Stimulated activated CD8-positive, alpha-beta memory T cell treated with anti-CD3 and anti-CD28 coated beads, Interleukin-4, amount 100 ng/mL, for 24 hours (primary cell): ENCODE data around the gene STK17B.
"Not testable (repeated sequence)": the region's sequence is repeated elsewhere in the genome, so short reads cannot be mapped to it uniquely, and the experiment has no call there.

Source experiments
- DNase-seq: peaks from one replicate; pipeline ENCODE4 v3.0.0-alpha.2; 2020; ENCODE audit warnings: low read depth

The STK17B gene

DNA sequence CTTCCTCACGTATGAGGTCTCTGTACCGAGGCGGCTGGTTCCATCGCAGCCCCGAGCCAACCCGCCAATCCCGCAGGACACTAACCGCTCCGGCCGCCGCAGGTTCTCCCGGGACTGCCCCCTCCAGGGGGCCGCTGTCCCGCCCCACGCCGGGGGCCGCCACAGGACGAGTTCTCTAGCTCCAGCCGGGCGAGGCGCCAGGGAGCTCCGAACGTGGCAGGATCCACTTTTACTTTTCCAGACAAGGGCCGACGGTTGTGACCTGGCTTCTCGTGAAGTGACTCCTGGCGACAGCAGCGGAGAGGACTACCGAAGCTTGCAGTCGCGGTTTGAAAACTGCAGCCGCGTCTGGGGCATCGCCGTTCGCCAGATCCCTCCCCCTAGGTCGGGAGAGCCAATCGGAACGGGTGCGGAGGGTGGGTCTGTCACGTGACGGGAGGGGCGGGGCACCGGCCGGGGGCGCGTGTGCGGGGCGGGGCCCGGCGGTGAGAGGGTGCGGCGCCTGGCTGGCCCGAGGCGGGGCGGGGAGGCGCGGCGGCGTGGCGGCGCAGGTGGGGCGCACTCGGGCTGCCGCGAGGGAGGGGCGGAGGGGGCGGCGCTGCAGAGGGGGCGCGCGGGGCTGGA, at the start of gene STK17B:
TSS of gene STK17B (minus strand) at position 331 of the 624 bp plus-strand sequence. CDS start 8,195 bp downstream, outside the sequence.
- DNase-seq: peak; percentile 92

DNA sequence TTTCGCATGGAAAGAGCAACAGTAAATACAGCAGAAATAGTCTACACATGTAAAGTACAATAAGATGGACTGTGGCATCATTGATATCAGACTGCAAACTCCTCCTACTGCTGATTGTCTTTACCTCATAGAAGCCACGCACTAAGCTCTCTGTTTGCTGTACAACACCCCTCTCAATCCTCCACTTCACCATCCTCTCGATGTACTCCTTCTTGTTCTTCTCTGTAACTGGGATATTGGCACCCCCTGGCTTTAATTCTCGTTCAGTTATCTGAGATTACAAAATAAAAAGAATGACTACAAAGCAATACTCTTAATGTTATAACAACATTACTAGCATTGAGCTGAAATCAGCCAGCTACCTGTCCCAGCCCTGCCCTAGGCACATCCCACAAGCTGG, 49.3 kb upstream of the STK17B start:
- DNase-seq: no peak

DNA sequence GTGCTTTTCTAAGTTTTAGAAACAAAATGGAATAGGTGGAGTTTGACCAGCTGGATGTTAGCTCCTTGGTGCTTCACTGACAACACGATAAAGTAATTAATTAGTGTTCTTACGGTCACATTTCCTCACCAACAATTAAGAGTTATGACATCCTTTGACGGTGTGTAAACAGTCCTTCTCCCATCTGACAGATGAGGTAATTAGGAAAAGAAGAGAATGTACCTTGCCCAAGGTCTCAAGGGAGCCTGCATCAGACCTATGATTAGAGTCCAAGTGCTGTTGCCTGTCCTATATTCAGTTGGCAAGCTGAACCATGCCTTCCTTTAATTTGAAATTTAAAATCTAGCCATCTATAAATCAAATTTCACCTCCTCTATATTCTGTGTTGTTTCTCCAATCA, 48.3 kb upstream of the STK17B start:
- DNase-seq: no peak

DNA sequence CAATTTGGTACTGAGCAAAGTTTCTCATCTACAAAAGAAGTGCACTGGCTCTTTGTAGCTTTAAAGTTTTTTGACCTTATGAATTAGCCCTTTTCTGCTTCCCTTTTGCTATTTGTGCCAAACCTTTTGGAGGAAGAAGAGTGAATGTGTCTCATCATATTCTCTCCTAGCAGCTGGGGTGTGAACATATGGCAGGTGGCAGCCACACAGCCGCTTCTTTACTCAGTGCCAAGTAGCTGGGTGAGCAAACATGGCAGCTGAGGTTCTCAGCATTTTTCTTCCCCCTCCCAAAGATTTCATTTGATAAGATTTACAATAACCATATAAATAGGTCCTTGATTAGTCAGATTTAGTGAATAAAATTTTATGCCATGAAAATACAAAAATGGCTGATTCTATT, 46.7 kb upstream of the STK17B start:
- no peak for DNase-seq

DNA sequence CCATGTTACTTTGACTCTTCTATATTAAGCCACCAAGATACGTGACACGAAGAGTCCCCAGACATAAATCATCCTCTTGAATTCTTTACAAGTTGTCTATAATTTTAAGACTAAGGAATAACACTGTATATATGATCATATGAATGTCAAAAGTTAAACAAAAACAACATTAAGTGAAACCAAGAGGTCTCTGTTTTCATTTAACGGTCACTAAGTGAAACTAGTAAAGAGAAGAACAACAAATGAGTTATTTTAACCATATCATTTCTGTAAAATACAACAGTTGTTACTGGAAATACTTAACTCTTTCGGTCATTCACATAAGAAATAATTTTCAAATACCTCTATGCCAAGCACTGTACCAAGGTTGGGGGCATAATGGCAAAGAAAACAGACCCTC, 45.7 kb upstream of the STK17B start:
- DNase-seq: no peak

DNA sequence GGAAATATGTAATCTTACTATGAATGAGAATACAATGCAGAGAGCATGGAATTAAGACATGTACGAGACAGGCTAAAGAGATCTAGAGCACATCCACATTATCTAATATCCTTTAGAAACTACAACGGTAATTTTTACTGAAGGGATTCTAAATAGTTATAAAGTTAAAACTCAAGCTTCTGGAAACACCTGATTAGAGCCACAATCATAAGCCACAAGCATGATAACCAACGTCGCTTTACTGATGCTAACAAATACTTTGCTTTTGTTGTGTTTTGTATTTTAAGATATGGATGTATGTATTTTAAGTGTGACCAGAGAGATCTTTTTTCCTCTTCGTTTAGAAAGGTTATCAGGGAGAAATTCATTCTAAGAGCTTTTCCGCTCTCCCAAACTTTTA, 44.0 kb upstream of the STK17B start:
- DNase-seq: no peak

DNA sequence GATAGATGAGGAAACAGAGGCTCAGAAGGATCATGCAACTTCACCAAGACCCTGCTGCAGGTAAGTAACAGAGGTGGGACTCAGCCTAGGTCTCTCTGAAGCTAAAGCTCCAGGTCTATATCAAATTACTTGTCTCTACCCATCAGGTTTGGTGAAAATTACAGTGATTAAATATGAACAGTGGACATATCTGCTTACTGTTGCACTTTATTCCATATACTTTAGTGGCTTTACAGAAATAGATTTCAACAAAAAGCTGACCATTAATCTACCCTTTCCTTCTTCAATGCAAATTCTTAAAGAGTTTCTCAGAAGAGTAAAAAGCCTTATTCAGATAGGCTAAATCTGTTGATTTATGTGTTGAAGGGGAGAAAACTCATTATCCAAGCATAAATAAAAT, 42.8 kb upstream of the STK17B start:
- no peak for DNase-seq

DNA sequence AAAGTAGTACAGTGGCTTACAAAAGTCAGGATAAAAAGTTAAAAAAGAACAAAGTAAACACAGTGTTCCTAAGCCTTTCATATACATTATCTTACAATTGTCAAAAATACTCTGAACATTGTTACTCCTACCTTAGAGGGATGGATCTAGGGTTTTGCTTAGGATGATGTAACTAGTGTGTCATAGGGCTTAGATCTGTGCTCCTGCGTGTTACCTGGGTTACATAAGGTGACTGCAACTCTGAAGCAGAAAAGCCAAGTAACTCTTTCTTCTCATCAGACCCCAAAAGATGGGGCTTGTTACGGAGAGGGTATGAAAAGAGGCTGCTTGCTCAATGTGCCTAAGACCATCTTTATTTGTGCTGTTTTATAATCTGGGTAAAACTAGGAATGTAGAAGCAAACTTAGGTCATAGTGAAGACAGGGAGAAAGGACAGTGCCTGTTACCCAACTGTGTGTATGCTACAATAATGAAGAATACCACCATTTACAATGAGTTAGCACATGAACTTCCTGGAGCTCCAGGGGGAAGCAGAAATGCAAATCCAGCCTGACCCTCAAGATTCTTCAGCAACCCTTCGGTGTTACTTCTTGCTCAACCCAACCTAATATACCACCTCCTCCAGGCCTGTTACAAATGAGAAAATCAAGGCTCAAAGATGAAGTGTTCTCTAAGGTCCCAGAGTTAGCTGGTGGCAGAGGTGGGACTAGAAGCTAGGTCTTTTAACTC, 42.0 kb upstream of the STK17B start:
- DNase-seq: no peak

DNA sequence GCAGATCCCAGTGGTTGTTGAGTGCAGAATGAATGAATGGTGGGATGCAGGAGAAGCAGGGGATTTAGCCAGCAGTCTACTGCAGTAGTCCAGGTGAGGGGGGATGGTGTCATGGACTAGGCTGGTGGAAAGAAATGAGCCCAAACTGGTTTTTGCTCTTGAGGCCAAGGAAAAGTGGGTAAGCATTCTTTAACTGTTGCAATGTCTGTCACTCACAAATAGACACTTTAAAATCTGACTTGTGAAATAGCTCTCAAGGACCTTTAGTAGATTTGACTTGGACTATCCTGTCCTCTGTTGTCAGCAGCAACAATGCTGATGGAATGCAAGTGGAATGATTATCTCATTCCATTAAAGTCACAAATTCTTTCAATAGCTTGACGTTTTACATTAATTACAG, 37.5 kb upstream of the STK17B start:
- DNase-seq: no peak

DNA sequence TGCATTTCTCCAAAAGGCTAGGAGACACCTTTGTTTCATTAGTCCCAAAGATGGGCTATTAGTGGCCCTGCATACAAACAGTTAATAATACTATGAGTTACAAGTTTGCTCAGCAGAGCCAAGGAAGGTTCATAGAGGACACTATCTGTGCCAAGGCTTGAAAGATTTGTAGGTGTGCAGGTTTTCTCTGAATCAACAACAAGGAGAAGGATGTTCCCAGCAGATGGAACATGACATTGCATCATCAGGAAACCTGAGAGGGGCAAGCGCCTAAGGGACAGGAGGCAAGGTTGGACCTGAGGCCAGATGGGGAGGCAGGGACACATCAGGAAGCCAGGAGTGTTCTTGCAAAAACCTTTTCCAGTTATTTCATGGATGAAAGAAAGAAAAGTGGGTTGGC, 35.4 kb upstream of the STK17B start:
- DNase-seq: no peak

DNA sequence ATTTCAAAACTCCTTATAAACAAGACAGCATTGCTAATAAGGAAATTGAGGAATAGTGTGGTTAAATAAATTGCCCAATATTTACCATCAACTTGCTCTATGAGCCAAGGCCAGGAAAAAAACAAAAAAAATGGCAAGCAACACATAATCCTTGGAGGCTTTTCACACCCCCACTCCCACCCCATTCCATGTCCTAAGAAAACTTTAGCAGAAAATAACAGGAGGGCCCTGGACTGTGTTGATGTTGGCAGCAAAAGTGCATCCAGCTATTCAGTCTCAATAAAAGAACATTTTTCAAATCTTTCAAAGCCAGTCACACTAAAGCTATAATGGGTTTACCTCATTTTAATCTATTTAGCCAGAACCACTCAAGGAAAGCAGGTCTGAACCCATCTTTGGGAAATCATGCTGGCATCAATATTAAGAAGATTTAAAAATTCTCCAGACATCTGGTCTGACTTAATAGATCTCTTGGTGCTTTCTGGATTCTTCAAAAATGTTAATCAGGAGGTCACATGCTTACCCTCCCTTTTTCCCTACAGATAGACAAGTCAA, 34.6 kb upstream of the STK17B start:
- no peak for DNase-seq

DNA sequence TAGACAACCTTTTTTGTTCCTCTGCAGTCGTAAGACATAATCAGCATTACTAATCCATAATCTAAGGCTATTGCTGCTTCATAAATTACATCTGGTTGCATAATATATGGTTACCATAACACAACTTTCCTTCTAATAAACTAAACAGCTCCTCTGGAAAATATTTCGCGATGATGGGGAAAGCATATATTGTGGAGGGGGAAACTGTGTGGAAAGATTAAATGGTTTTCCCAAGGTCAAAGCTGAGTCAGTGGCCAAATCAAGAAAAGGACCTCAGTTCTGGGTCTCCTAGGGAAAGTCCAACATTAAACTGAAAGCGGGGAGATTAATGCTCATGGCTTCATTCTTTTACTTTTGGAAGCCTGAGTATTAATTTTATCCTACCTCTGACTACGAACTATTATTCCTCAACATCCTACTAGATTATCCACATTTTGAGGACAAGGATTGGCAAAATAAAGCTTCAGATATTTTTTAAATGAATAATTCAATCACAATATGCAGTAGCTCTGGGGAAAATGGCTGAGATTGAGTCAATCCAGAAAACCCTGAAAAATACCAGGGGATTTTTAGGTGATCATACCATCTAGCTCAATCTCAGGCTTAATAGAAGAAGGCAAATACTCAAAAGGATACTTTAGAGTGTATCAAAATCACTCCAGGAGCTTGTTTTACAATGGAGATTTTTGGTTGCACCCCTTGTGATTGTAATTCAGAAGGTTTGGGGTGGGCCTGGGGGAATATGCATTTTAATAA, 33.8 kb upstream of the STK17B start:
- DNase-seq: no peak

DNA sequence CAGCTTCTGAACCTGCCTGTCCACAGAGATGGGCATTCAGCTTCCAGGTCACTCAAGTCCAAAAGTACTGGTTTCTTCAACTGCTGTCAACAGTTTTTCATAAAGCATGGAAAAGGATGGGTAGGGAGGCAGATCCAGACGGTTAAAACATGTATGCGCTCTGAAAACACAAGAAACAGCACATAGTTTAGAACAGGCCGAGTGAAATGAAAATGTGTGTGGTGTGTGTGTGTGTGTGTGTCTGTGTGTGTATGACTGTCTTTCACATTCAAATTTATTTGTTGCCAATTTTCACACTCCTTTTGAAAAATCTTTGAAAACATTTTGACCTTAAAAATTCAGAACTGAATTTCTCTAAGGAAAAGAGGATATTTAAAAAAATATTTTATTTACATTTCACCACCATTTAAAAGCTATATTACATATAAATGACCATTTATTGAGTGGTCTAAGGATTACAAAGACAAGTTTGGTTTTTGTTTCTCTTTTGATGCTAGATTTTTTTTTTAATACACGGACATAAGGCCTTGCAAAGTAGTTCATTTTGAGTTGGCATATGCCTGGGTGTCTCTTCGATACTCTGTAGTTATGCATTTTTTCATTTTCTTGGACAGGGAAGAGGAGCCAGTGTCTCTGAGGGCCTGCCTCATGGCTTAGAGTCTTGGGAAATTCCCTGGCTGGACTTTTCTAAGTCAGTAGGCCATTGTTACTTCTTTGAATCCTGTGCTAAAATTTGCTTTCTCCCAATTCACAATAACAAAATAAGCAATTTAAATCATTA, 30.0 kb upstream of the STK17B start:
- no peak for DNase-seq

DNA sequence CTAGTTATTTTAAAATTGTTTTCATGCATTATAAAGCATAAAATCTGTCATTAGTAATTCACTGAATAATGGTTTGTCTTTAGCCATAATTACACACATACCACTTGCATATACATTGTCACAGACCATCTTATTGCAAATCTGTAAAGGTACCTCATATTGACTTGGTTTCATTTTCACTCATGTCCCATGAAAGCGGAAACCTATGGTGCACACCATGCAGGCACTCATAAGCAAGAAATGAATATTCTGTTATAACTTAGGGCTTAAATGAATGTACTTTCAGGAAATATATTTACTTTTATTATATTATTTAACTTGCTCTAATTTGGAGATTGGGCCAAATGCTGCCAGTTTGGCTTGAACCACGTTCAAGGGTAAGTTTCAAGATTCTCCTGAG, 29.2 kb upstream of the STK17B start:
- DNase-seq: no peak

DNA sequence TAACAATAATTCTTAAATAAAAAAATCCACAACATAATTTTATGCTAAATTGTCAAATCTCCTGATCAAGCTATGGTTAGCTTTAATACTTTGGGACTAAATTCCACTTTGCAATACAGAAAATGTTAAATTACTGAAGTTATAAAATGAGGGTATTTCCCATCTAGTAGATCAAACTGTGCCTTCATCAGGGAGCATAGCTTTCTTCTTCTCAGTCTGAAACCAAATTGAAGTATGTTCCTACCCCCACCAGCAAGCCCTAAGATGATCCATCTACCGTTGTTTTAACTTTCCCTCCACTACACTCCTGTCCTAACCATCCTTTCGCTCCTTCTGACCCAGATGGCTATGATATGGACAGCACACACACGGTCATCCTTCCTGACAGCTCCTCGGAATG, 24.4 kb upstream of the STK17B start:
- DNase-seq: no peak

DNA sequence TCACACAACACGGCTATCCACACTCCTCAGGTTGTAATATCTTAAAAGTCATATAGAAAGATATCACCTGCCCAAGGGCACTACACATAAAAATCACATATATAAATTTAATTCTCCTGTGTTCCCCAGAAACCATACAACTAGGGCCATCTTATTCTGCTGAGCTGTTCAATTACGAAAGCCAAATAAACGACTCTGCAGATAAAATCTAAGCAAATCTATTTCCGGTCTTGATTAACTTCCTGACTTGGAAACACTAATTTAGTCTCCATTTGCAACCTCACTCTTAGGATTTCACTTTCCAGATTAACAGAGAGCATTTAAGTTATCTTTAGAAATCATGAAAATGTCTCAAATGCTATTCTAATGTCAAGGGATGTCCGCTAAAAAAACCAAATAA, 23.9 kb upstream of the STK17B start:
- DNase-seq: no peak

DNA sequence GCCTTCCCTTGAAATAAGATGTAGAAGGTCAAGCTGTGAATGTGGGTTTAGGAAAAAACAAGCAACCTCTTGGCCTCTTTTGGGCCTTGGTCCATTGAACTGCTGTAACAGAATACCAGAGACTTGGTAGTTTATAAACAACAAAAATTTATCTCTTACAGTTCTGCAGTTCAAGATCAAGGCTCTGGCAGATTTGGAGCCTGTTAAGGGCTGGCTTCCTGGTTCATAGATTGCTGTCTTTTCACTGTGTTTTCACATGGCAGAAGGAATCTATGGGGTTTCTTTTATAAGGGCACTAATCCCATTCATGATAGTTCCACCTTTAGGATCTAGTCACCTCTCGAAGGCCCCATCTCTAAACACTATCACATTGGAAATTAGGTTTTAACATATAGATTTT, 20.2 kb upstream of the STK17B start:
- no peak for DNase-seq

DNA sequence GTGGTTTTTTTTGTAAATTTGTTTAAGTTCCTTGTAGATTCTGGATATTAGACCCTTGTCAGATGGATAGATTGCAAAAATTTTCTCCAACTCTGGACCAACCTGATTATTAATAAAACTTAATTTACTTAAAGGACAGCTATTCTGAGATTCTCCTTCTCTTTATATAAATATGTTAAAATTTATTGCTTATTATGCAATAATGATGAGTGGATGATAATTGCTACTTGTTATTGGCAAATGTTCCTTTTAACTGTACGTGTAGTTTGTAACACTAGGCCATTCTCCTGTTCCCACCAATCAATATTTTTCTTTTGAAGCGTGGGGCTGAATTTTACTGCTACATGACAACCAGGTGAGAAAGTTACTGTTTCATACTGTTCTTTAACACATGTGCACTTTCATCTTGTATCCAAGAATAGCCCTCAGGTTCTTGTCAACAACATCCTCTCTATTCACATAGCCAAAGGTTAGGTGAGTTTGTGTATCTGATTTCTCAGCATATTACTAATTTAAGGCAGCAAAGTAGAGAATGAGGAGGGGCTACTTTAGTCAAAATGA, 16.6 kb upstream of the STK17B start:
- no peak for DNase-seq

DNA sequence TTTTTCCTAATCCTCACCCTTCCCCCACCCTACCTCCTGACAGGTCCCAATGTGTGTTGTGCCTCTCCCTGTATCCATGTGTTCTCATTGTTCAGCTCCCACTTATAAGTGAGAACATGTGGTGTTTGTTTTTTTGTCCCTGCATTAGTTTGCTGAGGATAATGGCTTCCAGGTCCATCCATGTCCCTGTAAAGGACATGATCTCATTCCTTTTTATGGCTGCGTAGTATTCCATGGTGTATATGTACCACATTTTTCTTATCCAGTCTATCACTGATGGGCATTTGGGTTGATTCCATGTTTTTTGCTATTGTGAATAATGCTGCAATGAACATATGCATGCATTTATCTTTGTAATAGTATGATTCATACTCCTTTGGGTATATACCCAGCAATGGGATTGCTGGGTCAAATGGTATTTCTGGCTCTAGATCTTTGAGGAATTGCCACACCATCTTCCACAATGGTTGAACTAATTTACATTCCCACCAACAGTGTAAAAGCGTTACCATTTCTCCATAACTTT, 15.9 kb upstream of the STK17B start:
- DNase-seq: not testable (repeated sequence)

DNA sequence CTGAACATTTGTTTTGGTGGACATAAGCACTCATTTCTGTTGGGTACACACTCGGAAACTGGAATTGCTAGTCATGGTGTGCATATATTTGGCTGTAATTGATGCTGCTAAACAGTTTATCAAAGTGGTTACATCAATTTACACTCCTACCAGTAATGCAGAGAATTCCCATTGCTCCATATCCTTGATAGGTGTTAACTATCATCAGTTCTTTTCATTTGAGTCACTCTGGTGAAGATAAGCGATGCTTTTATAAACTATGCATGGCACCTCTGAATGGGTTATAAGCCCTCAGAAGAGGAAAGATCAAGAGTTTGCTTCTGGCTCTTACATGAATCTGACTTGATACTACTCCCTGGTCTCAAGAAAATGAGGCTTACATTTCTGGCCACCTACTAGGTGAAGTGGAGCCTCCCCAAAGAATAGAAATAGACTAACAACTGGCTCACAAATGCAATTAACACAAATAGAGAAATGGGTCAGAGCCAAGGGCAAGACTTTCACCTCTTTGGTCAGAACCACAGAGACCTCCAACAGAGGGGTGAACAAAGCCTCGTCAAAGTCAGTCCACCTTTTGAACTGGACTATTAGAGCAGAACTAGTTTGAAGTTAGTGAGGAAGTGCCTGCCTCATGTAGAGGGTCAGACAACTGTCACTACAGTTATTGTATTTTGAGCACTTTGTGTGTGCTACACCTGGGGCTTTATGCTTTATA, 15.0 kb upstream of the STK17B start:
- DNase-seq: no peak

DNA sequence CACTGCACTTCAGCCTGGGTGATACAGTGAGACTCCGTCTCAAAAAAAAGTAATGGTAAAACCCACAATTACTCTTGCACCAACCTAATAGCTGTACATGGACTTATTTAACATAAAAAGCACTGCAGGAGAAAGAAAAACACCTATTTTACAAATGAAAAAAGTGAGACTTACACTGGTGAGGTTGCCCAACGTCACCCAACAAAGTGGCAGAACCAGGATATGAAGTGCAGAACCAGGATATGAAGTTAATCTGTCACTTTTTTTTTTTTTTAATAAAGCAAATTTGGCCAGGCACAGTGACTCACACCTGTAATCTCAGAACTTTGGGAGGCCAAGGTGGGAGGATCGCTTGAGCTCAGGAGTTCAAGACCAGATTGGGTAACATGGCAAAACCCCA, 13.5 kb upstream of the STK17B start:
- DNase-seq: no peak
